Right lobe of liver (tissue), 6 donors: ENCODE data around the gene SYT17. TPM values are rescaled to one million over a fixed set of nuclear protein-coding genes. Genes with fewer than 3 reads are reported as not detected.

ENCODE experiments used
- ATAC-seq, 4 donors: fragments of 200-7000 bp; cut with Tn5 transposase; one replicate each; pipeline ENCODE4 v1.9.1; 2020; ENCODE audit warnings: mild to moderate bottlenecking in 4 of 4, moderate library complexity in 4 of 4
- DNase-seq, 3 donors: peaks; one replicate each; pipeline ENCODE4 v3.0.0-alpha.2; 2020
- H3K27ac ChIP-seq, 3 donors: fragments of 200-600 bp; one replicate each; pipeline ENCODE4 v1.8.0; 2022
- H3K27me3 ChIP-seq, 2 donors: fragments of 200-600 bp; one replicate each; pipeline ENCODE4 v1.8.0; 2022
- H3K36me3 ChIP-seq, 4 donors: fragments of 200-600 bp; sonication (generic) in 1 of 4; one replicate each; pipeline versions ENCODE4 v1.5.1 to v1.8.0; 2017 to 2022; ENCODE audit warnings: control low read depth in 1 of 4
- H3K4me1 ChIP-seq, 4 donors: fragments of 200-600 bp; sonication (generic) in 1 of 4; one replicate each; pipeline versions ENCODE4 v1.5.1 to v1.8.0; 2017 to 2022; ENCODE audit warnings: control low read depth in 1 of 4
- H3K4me3 ChIP-seq, 3 donors: fragments of 200-600 bp; one replicate each; pipeline ENCODE4 v1.8.0; 2022
- H3K9me3 ChIP-seq, 4 donors: fragments of 200-600 bp; sonication (generic) in 1 of 4; one replicate each; pipeline versions ENCODE4 v1.5.1 to v1.8.0; 2017 to 2022; ENCODE audit warnings: control low read depth in 1 of 4
- CTCF ChIP-seq, 4 donors: fragments of 200-600 bp in 3 of 4; fragments of 450-650 bp in 1 of 4; IDR thresholded peaks; one replicate each; pipeline versions ENCODE4 v1.5.1 to v1.8.0; 2016 to 2022; ENCODE audit warnings: antibody characterized with exemption in 4 of 4, mild to moderate bottlenecking in 2 of 4
- POLR2A ChIP-seq: fragments of 450-650 bp; IDR thresholded peaks from one replicate; pipeline ENCODE4 v1.6.1; 2017; ENCODE audit warnings: antibody characterized with exemption, mild to moderate bottlenecking
- WGBS: methylation state at CpG from one replicate; pipeline ENCODE4 v1.1.6; 2018; ENCODE audit warnings: low coverage, low lambda C conversion rate; ENCODE audit not compliant: insufficient coverage; ENCODE audit errors: missing lambda C conversion rate; 5-methylcytosine and 5-hydroxymethylcytosine counted together
- intact Hi-C, 2 donors: fragments of 100-400 bp; cut with DNase I; formaldehyde crosslinking; loops; one replicate each; pipeline versions ENCODE4 v1.11.2 to v1.14.1; 2022
- total RNA-seq, 6 experiments: library from RNA; depleted of rRNA in 2 of 6; stranded (reverse); fragments of >200 nt in 2 of 6; fragmentation: NEBNext Ultra II Directional in 3 of 6; extraction: Animal tissue kit (Norgen Biotek cat#: 25700) in 3 of 6; gene quantifications; one replicate each; pipeline versions ENCODE4 v1.1.0 to v1.2.4, GENCODE V29; 2016 to 2023
- donor health status: DM: no; HTN: yes; CAD: no.
- donor health status: DM: no; HTN: no; CAD: no.
- donor health status: DM: no; HTN: no; CAD: no.
- donor health status: DM: no; HTN: yes; CAD: no.
- donor health status: DM: no; HTN: yes; CAD: no.

Gene SYT17
- total RNA-seq, 6 experiments from 2014 or later, result 8.2 to 14.1 (median 9.5) TPM

- H3K4me3 ChIP-seq, result no peak overlapping the region
- no peak overlapping the region for H3K27ac ChIP-seq
- H3K36me3 ChIP-seq, result no peaks in the 10 kb centered on the region
- ATAC-seq, result no peak
- no peaks in the 10 kb centered on the region for H3K4me1 ChIP-seq
- TF ChIP-seq POLR2A (no peak), CTCF (IDR thresholded peaks at IDR 0.05) (no peak)
- no peaks in the 10 kb centered on the region for H3K27me3 ChIP-seq
- H3K9me3 ChIP-seq, result no peaks in the 10 kb centered on the region
- no peak for DNase-seq
- intact Hi-C loops, result no loop called here
- 67% methylated on average over 2 of the region's 7 CpGs for WGBS
These were observed 72.5 kb downstream of the SYT17 start for GRCh38 chr16:19240494-19240893.

GRCh38 chr16:19241512-19241911, 73.5 kb downstream of the SYT17 start:
- intact Hi-C loops, result no loop called here
- no peaks in the 10 kb centered on the region for H3K27me3 ChIP-seq
- H3K27ac ChIP-seq, result no peak overlapping the region
- H3K9me3 ChIP-seq, result no peaks in the 10 kb centered on the region
- no peak for ATAC-seq
- no CpG with 5 or more reads among the region's 11 CpGs for WGBS
- no peak overlapping the region for H3K4me3 ChIP-seq
- no peaks in the 10 kb centered on the region for H3K36me3 ChIP-seq
- DNase-seq, result no peak
- no peaks in the 10 kb centered on the region for H3K4me1 ChIP-seq
- TF ChIP-seq POLR2A, result no peak
- no peak for TF ChIP-seq CTCF (IDR thresholded peaks at IDR 0.05)

GRCh38 chr16:19242186-19242585, 74.1 kb downstream of the SYT17 start:
- H3K9me3 ChIP-seq, result no peaks in the 10 kb centered on the region
- ATAC-seq, result no peak
- 13% methylated on average over 1 of the region's 1 CpG for WGBS
- no peak for DNase-seq
- H3K4me1 ChIP-seq, result no peaks in the 10 kb centered on the region
- TF ChIP-seq POLR2A (no peak), CTCF (IDR thresholded peaks at IDR 0.05) (no peak)
- no peak overlapping the region for H3K4me3 ChIP-seq
- no peaks in the 10 kb centered on the region for H3K36me3 ChIP-seq
- intact Hi-C loops, result no loop called here
- H3K27me3 ChIP-seq, result no peaks in the 10 kb centered on the region
- H3K27ac ChIP-seq, result no peak overlapping the region

GRCh38 chr16:19242987-19243575, 75.0 kb downstream of the SYT17 start:
- Histone ChIP-seq H3K27me3 (no peaks in the 10 kb centered on the region), H3K4me3 (no peak overlapping the region), H3K36me3 (no peaks in the 10 kb centered on the region), H3K4me1 (no peaks in the 10 kb centered on the region), H3K9me3 (no peaks in the 10 kb centered on the region), H3K27ac (no peak overlapping the region)
- DNase-seq, result no peak
- TF ChIP-seq CTCF (IDR thresholded peaks at IDR 0.05), result no peak
- no peak for TF ChIP-seq POLR2A
- 74% methylated on average over 2 of the region's 3 CpGs for WGBS
- intact Hi-C loops, result no loop called here
- no peak for ATAC-seq
